ENCODE measurements around the gene ENO3. TPM values are rescaled to one million over a fixed set of nuclear protein-coding genes. Genes with fewer than 3 reads are reported as not detected.
A peak's percentile ranks its signal among the peaks of the same experiment; 100 is the strongest.

The ENO3 gene
- total and polyA plus RNA-seq, 2 donors (not counting 3 experiments of a cell fraction or from before 2014, with no cell fraction given), result 5.5 to 5.9 TPM

DNA sequence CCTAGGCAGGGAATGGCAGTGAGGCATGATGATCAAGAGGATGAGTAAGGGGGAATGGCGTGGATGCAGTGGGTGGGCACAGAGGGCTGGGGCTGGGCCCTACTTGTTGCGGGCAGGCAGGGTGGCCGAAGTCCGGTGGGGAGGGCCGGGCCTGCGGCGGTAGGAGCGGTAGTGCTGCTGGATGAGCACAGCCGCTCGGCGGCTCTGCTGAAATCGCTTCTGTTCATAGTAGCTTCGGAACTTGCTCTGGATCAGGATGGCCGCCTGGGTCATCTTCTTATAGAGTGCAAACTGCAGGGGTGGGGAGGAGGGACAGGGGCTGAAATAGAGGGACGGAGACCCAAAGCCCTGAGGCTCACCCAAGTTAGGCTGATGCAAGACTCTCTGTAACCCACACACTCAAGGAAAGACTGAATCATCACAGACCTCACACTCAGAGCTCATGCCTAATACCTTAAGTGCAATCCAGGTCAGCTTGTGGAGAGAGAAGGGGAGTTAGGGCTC is 18.2 kb downstream of the ENO3 start:
- no peaks in the 10 kb centered on the region for H3K9me3 ChIP-seq (replicated peaks; ENCODE audit: control insufficient read depth, insufficient read depth, low read length)
- H3K79me2 ChIP-seq (ENCODE audit: control insufficient read depth, insufficient read depth, low read length), result peaks cover 9% of the 10 kb centered on the region
- peaks cover 24% of the 10 kb centered on the region for H3K4me1 ChIP-seq (ENCODE audit: control insufficient read depth, extremely low read depth, insufficient read depth, low read length)
- no peaks in the 10 kb centered on the region for H4K20me1 ChIP-seq (replicated peaks; ENCODE audit: control insufficient read depth, extremely low read depth, insufficient read depth, low read length)
- peak overlapping the region in 2 of 3 experiments; percentile 29 to 87 for H3K4me3 ChIP-seq (replicated peaks in 1 of 3; ENCODE audit: insufficient read depth in 1 of 3, low read depth in 1 of 3, low read length in 3 of 3)
- peak overlapping the region; percentile 14 for H3K9ac ChIP-seq (replicated peaks; ENCODE audit: extremely low read depth, insufficient read depth, low read length)
- peak; percentile 59 for FAIRE-seq
- peaks cover 11 to 32% of the 10 kb centered on the region in 2 experiments for H3K36me3 ChIP-seq (ENCODE audit: control insufficient read depth in 2 of 2, extremely low read depth in 1 of 2, insufficient read depth in 2 of 2, low read length in 2 of 2)
- H2AFZ ChIP-seq (ENCODE audit: low read depth, low read length), result no peak overlapping the region
- CTCF ChIA-PET, result interaction anchor here (4.5 kb wide), 1 partner anchor 18 kb away, joined by 40 read pairs; the partner anchor contains the start of gene CAMTA2
- H3K27ac ChIP-seq (ENCODE audit: insufficient read depth, low read depth, low read length), result peak overlapping the region; percentile 46
- TF ChIP-seq GATA2 (IDR thresholded peaks at IDR 0.05; ENCODE audit: insufficient read depth, insufficient read length, low read depth, low read length) (no peak), POLR2AphosphoS5 (IDR thresholded peaks at IDR 0.05; ENCODE audit: insufficient read depth, low read depth, low read length) (no peak), FOS (IDR thresholded peaks at IDR 0.05; ENCODE audit: borderline replicate concordance, insufficient read depth, low read length) (no peak), JUN (IDR thresholded peaks at IDR 0.05; ENCODE audit: borderline replicate concordance, insufficient read depth, insufficient read length, low read depth) (no peak), EZH2 (IDR thresholded peaks at IDR 0.05; ENCODE audit: borderline replicate concordance, low read depth, low read length, severe bottlenecking) (no peak), MYC (IDR thresholded peaks at IDR 0.05; ENCODE audit: low read depth, low read length) (no peak), POLR2A (IDR thresholded peaks at IDR 0.05; ENCODE audit: low read depth, low read length) (no peak)
- TF ChIP-seq, protein P1, sequence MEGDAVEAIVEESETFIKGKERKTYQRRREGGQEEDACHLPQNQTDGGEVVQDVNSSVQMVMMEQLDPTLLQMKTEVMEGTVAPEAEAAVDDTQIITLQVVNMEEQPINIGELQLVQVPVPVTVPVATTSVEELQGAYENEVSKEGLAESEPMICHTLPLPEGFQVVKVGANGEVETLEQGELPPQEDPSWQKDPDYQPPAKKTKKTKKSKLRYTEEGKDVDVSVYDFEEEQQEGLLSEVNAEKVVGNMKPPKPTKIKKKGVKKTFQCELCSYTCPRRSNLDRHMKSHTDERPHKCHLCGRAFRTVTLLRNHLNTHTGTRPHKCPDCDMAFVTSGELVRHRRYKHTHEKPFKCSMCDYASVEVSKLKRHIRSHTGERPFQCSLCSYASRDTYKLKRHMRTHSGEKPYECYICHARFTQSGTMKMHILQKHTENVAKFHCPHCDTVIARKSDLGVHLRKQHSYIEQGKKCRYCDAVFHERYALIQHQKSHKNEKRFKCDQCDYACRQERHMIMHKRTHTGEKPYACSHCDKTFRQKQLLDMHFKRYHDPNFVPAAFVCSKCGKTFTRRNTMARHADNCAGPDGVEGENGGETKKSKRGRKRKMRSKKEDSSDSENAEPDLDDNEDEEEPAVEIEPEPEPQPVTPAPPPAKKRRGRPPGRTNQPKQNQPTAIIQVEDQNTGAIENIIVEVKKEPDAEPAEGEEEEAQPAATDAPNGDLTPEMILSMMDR (IDR thresholded peaks at IDR 0.05; ENCODE audit: extremely low read depth in 1 of 2, insufficient read depth in 1 of 2, low read depth in 1 of 2, low read length in 2 of 2), result no peak
- TF ChIP-seq, protein P2, sequence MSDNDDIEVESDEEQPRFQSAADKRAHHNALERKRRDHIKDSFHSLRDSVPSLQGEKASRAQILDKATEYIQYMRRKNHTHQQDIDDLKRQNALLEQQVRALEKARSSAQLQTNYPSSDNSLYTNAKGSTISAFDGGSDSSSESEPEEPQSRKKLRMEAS (IDR thresholded peaks at IDR 0.05; ENCODE audit: insufficient read depth, insufficient read length), result no peak
- DNase-seq (ENCODE audit: low read depth, low spot score), result peak; percentile 38
- POLR2A ChIA-PET, result interaction anchor here (1.2 to 2.6 kb wide), 2 partner anchors 29 to 60 kb away, joined by 3 to 15 read pairs; partner anchors contain the start of genes RNF167 and SLC25A11
- no TSS peak for BruUV-seq (replicated peaks)
- dilution Hi-C loops (cut with MboI; ENCODE audit: extremely low pct_ligation_motif_present, low sequenced_read_pairs) (no loop called here), intact Hi-C loops (cut with micrococcal nuclease) (no loop called here)
- no peaks in the 10 kb centered on the region for H3K27me3 ChIP-seq (ENCODE audit: control insufficient read depth in 2 of 2, insufficient read depth in 2 of 2, low read length in 2 of 2)
- peak overlapping the region; percentile 29 for H3K4me2 ChIP-seq (ENCODE audit: insufficient read depth, low read length)
- H3K9me1 ChIP-seq (replicated peaks; ENCODE audit: control insufficient read depth, extremely low read depth, insufficient read depth, low read length), result no peaks in the 10 kb centered on the region

Measured in endothelial cell of umbilical vein (primary cell).